ENCODE data around the gene SNX33.

DNA sequence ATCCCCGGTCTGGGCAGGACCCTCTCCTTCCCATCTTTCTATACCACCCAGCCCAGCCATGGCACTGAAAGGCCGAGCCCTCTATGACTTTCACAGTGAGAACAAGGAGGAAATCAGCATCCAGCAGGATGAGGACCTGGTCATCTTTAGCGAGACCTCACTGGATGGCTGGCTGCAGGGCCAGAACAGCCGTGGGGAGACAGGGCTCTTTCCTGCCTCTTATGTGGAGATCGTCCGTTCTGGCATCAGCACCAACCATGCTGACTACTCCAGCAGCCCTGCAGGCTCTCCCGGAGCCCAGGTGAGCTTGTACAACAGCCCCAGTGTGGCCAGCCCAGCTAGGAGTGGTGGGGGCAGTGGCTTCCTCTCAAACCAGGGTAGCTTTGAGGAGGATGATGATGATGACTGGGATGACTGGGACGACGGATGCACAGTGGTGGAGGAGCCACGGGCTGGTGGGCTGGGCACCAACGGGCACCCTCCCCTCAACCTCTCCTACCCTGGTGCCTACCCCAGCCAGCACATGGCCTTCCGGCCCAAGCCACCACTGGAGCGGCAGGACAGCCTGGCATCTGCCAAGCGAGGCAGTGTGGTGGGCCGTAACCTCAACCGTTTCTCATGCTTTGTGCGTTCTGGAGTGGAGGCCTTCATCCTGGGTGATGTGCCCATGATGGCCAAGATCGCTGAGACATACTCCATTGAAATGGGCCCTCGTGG lies 1.5 kb downstream of the SNX33 start:
- TF ChIP-seq EZH2phosphoT487 (IDR thresholded peaks at IDR 0.05; ENCODE audit: insufficient read depth, low read depth), result no peak
- no peak for TF ChIP-seq EZH2 (IDR thresholded peaks at IDR 0.05; ENCODE audit: insufficient read depth, poor library complexity, severe bottlenecking)

Measured in GM23248 (cell line).